GM23338 (cell line): ENCODE data around the gene PLXNA2.

Experiments used
- CREB1 ChIP-seq: fragments of 250-450 bp; sonication (Bioruptor Pico); IDR thresholded peaks from 2 replicates; pipeline ENCODE4 v1.5.0; 2020; ENCODE audit warnings: low read depth, mild to moderate bottlenecking, moderate library complexity
- CTCF ChIP-seq, 2 experiments: fragments of 200-600 bp in 1 of 2; sonication (generic) in 1 of 2; conservative IDR thresholded peaks; 2 replicates each; pipeline versions ENCODE4 v1.5.1 to v1.6.1; 2016 to 2017; ENCODE audit warnings: antibody characterized with exemption in 2 of 2, low read depth in 2 of 2, mild to moderate bottlenecking in 2 of 2, moderate library complexity in 1 of 2
- EZH2 ChIP-seq: fragments of 200-600 bp; sonication (generic); IDR thresholded peaks from one replicate; pipeline ENCODE4 v1.8.0; 2017; ENCODE audit warnings: antibody characterized with exemption, mild to moderate bottlenecking, low read depth; ENCODE audit not compliant: unreplicated experiment
- NANOG ChIP-seq: IDR thresholded peaks from 2 replicates; pipeline ENCODE4 v1.6.1; 2016; ENCODE audit warnings: antibody characterized with exemption, borderline replicate concordance
- POLR2AphosphoS5 ChIP-seq: IDR thresholded peaks from 2 replicates; pipeline ENCODE4 v1.6.1; 2016; ENCODE audit warnings: antibody characterized with exemption, low read depth
- REST ChIP-seq: IDR thresholded peaks from one replicate; pipeline ENCODE4 v1.6.1; 2018; ENCODE audit warnings: antibody characterized with exemption; ENCODE audit not compliant: unreplicated experiment
- ZNF114 ChIP-seq: fragments of 250-450 bp; sonication (Bioruptor Pico); IDR thresholded peaks from 2 replicates; pipeline ENCODE4 v1.5.0; 2020; ENCODE audit warnings: mild to moderate bottlenecking, moderate library complexity

DNA sequence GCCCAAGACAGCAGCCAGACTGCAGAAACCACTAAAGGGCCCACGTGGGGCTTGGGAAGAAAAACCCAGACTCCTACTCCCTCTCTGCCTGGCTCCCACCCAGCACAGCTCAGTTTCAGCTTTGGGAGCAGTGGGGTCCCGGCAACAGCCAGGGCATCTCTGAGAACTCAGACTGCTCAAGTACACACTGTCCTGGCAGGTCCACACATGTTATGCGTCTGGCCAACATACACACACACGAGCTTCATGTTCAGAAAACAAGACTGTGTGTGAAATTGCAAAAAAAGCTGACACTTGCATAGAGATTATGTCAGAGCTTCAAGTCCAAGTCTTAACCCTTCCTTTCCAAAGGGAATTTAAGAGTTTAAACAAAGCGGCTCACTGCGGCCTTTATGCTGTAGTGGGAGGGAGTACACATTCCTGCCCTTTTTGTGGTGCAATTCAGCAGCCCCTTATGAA is 196.7 kb downstream of the PLXNA2 start:
- no peak for TF ChIP-seq POLR2AphosphoS5
- TF ChIP-seq CTCF (conservative IDR thresholded peaks at IDR 0.05; ENCODE audit: low read depth in 2 of 2) = no peak
- TF ChIP-seq REST = no peak
- no peak for TF ChIP-seq ZNF114 (CRISPR knock-in tag)
- TF ChIP-seq EZH2 = no peak
- TF ChIP-seq NANOG = no peak
- TF ChIP-seq CREB1 = no peak
